GM13976 (cell line): ENCODE data around the gene ZSWIM5.
"Not testable (repeated sequence)": the region's sequence is repeated elsewhere in the genome, so short reads cannot be mapped to it uniquely, and the experiment has no call there.

Experiments
- DNase-seq: peaks from one replicate; pipeline ENCODE4 v3.0.0; 2012; ENCODE audit warnings: low spot score
- CTCF ChIP-seq: IDR thresholded peaks from 2 replicates; pipeline ENCODE4 v1.5.1; 2012; ENCODE audit warnings: borderline replicate concordance, mild to moderate bottlenecking; ENCODE audit not compliant: insufficient read depth; ENCODE audit errors: extremely low read depth, missing control alignments, control extremely low read depth
- in situ Hi-C: fragments of 300-500 bp; cut with MboI; formaldehyde crosslinking; loops from one replicate; pipeline ENCODE4 v1.12.0; 2022; ENCODE audit warnings: low sequenced_read_pairs, mixed read lengths, inconsistent platforms; ENCODE audit not compliant: unreplicated experiment

ZSWIM5 gene

GRCh38 chr1:45103534-45103933, 102.9 kb downstream of the ZSWIM5 start:
- DNase-seq = no peak
- TF ChIP-seq CTCF = no peak
- in situ Hi-C loops = no loop called here

DNA sequence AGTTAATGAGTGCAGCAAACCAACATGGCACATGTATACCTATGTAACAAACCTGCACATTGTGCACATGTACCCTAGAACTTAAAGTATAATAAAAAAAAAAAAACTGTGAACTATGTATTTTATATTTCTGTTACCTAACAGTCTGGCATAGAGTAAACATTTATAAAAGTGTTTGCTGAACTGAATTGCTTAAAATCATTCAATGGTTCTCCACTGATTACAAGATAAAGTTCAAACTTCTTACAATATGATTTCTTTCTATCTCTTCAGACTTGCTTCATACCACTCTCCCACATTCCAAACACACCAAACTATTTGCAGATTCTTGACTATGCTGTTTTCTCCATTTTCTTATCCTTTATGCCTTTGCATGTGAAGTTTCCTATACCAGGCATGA, 104.5 kb downstream of the ZSWIM5 start:
- in situ Hi-C loops = no loop called here
- TF ChIP-seq CTCF = no peak
- DNase-seq = no peak

GRCh38 chr1:45101528-45101927, 104.9 kb downstream of the ZSWIM5 start:
- in situ Hi-C loops, DNase-seq: not testable (repeated sequence)

- TF ChIP-seq CTCF = no peak
- DNase-seq = no peak
- in situ Hi-C loops = loop anchor here (10.0 kb wide), 1 partner anchor 63 kb away; no protein-coding TSS in a partner anchor
Measured at GRCh38 chr1:45097944-45098343, 108.5 kb downstream of the ZSWIM5 start.

- TF ChIP-seq CTCF = no peak
- DNase-seq = no peak
- in situ Hi-C loops = loop anchor here (10.0 kb wide), 1 partner anchor 62 kb away; no protein-coding TSS in a partner anchor
Measured at GRCh38 chr1:45097079-45097478, 109.3 kb downstream of the ZSWIM5 start.

- no peak for DNase-seq
- no peak for TF ChIP-seq CTCF
- in situ Hi-C loops = loop anchor here (10.0 kb wide), 1 partner anchor 61 kb away; no protein-coding TSS in a partner anchor
Measured at GRCh38 chr1:45095450-45095849, 111.0 kb downstream of the ZSWIM5 start.

DNA sequence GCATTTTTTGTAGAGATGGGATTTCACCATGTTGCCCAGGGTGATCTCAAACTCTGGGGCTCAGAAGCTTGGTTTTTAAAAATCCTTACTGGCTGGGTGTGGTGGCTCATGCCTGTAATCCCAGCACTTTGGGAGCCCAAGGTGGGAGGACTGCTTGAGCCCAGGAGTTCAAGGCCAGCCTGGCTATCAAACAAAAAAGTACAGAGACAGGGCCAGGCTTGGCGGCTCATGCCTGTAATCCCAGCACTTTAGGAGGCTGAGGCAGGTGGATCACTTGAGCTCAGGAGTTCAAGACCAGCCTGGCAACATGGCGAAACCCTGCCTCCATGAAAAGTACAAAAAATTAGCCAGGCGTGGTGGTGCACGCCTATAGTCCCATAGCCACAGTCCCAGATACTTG, 112.0 kb downstream of the ZSWIM5 start:
- not testable (repeated sequence) for DNase-seq
- in situ Hi-C loops = loop anchor here (10.0 kb wide), 1 partner anchor 60 kb away; no protein-coding TSS in a partner anchor

GRCh38 chr1:45093334-45093733, 113.1 kb downstream of the ZSWIM5 start:
- in situ Hi-C loops = loop anchor here (10.0 kb wide), 1 partner anchor 59 kb away; no protein-coding TSS in a partner anchor
- DNase-seq = no peak
- TF ChIP-seq CTCF = no peak
